Sigmoid colon (tissue), 4 donors: Measurements from ENCODE around the gene TWSG1.
"Not testable (repeated sequence)": the region's sequence is repeated elsewhere in the genome, so short reads cannot be mapped to it uniquely, and the experiment has no call there.

Experiments used
- EP300 ChIP-seq, 4 donors: sonication (generic); formaldehyde crosslinking; IDR thresholded peaks; one replicate each; pipeline ENCODE4 v1.6.1; 2017; ENCODE audit warnings: antibody characterized with exemption in 4 of 4
- TF ChIP-seq, protein P1 (sequence below), 4 experiments: fragments of 450-650 bp in 3 of 4; fragments of 200-600 bp in 1 of 4; IDR thresholded peaks; one replicate each; pipeline ENCODE4 v1.5.1; 2016 to 2019; ENCODE audit warnings: antibody characterized with exemption in 4 of 4, mild to moderate bottlenecking in 3 of 4, moderate library complexity in 2 of 4

DNA sequence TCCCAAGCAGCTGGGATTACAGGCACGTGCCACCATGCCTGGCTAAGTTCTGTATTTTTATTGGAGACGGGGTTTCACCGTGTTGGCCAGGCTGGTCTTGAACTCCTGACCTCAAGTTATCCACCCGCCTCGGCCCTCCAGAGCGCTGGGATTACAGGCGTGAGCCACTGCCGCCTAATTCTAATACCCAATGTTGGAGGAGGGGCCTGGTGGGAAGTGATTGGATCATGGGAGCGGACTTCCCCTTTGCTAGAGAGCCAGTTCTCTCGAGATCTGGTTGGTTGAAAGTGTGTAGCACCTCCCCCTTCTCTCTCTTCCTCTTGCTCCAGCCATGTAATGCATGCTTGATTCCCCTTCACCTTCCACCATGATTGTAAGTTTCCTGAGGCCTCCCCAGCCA is 98.5 kb downstream of the TWSG1 start:
- TF ChIP-seq, protein P1, sequence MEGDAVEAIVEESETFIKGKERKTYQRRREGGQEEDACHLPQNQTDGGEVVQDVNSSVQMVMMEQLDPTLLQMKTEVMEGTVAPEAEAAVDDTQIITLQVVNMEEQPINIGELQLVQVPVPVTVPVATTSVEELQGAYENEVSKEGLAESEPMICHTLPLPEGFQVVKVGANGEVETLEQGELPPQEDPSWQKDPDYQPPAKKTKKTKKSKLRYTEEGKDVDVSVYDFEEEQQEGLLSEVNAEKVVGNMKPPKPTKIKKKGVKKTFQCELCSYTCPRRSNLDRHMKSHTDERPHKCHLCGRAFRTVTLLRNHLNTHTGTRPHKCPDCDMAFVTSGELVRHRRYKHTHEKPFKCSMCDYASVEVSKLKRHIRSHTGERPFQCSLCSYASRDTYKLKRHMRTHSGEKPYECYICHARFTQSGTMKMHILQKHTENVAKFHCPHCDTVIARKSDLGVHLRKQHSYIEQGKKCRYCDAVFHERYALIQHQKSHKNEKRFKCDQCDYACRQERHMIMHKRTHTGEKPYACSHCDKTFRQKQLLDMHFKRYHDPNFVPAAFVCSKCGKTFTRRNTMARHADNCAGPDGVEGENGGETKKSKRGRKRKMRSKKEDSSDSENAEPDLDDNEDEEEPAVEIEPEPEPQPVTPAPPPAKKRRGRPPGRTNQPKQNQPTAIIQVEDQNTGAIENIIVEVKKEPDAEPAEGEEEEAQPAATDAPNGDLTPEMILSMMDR (IDR thresholded peaks at IDR 0.05), result not testable (repeated sequence)
- TF ChIP-seq EP300 (IDR thresholded peaks at IDR 0.05), result not testable (repeated sequence)
